ENCODE results near the gene ACTL6B.
"Not testable (repeated sequence)": the region's sequence is repeated elsewhere in the genome, so short reads cannot be mapped to it uniquely, and the experiment has no call there.

DNA sequence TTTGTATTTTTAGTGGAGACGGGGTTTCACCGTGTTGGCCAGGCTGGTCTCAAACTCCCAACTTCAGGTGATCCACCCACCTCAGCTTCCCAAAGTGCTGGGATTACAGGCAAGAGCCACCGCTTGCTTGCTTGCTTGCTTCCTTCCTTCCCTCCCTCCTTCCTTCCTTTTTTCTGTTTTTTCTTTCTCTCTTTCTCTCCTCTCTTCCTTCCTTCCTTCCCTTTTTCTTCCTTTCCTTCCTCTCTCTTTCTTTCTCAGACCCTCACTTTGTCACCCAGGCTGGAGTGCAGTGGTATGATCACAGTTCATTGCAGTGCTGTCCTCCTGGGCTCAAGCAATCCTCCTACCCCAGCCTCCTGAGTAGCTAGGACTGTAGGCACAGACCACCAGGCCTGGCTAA, 44.8 kb upstream of the ACTL6B start:
- not testable (repeated sequence) for TF ChIP-seq SMAD3 (CRISPR knock-in tag; IDR thresholded peaks at IDR 0.05; ENCODE audit: borderline replicate concordance); ZBTB21 (CRISPR knock-in tag; IDR thresholded peaks at IDR 0.05; ENCODE audit: borderline replicate concordance); OVOL2 (CRISPR knock-in tag; IDR thresholded peaks at IDR 0.05; ENCODE audit: borderline replicate concordance); ZNF138 (CRISPR knock-in tag; conservative IDR thresholded peaks at IDR 0.05); NR1H2 (CRISPR knock-in tag; IDR thresholded peaks at IDR 0.05); CREM (CRISPR knock-in tag; IDR thresholded peaks at IDR 0.05); ZNF263 (CRISPR knock-in tag; IDR thresholded peaks at IDR 0.05; ENCODE audit: low read depth); NR2C2 (CRISPR knock-in tag; IDR thresholded peaks at IDR 0.05)
- TF ChIP-seq, protein P1, sequence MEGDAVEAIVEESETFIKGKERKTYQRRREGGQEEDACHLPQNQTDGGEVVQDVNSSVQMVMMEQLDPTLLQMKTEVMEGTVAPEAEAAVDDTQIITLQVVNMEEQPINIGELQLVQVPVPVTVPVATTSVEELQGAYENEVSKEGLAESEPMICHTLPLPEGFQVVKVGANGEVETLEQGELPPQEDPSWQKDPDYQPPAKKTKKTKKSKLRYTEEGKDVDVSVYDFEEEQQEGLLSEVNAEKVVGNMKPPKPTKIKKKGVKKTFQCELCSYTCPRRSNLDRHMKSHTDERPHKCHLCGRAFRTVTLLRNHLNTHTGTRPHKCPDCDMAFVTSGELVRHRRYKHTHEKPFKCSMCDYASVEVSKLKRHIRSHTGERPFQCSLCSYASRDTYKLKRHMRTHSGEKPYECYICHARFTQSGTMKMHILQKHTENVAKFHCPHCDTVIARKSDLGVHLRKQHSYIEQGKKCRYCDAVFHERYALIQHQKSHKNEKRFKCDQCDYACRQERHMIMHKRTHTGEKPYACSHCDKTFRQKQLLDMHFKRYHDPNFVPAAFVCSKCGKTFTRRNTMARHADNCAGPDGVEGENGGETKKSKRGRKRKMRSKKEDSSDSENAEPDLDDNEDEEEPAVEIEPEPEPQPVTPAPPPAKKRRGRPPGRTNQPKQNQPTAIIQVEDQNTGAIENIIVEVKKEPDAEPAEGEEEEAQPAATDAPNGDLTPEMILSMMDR (IDR thresholded peaks at IDR 0.05): not testable (repeated sequence)
- TF ChIP-seq, protein P2, sequence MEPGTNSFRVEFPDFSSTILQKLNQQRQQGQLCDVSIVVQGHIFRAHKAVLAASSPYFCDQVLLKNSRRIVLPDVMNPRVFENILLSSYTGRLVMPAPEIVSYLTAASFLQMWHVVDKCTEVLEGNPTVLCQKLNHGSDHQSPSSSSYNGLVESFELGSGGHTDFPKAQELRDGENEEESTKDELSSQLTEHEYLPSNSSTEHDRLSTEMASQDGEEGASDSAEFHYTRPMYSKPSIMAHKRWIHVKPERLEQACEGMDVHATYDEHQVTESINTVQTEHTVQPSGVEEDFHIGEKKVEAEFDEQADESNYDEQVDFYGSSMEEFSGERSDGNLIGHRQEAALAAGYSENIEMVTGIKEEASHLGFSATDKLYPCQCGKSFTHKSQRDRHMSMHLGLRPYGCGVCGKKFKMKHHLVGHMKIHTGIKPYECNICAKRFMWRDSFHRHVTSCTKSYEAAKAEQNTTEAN (CRISPR knock-in tag; IDR thresholded peaks at IDR 0.05): not testable (repeated sequence)
- TF ChIP-seq, protein P3, sequence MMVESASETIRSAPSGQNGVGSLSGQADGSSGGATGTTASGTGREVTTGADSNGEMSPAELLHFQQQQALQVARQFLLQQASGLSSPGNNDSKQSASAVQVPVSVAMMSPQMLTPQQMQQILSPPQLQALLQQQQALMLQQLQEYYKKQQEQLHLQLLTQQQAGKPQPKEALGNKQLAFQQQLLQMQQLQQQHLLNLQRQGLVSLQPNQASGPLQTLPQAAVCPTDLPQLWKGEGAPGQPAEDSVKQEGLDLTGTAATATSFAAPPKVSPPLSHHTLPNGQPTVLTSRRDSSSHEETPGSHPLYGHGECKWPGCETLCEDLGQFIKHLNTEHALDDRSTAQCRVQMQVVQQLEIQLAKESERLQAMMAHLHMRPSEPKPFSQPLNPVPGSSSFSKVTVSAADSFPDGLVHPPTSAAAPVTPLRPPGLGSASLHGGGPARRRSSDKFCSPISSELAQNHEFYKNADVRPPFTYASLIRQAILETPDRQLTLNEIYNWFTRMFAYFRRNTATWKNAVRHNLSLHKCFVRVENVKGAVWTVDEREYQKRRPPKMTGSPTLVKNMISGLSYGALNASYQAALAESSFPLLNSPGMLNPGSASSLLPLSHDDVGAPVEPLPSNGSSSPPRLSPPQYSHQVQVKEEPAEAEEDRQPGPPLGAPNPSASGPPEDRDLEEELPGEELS (CRISPR knock-in tag; IDR thresholded peaks at IDR 0.05): not testable (repeated sequence)
- TF ChIP-seq, protein P4, sequence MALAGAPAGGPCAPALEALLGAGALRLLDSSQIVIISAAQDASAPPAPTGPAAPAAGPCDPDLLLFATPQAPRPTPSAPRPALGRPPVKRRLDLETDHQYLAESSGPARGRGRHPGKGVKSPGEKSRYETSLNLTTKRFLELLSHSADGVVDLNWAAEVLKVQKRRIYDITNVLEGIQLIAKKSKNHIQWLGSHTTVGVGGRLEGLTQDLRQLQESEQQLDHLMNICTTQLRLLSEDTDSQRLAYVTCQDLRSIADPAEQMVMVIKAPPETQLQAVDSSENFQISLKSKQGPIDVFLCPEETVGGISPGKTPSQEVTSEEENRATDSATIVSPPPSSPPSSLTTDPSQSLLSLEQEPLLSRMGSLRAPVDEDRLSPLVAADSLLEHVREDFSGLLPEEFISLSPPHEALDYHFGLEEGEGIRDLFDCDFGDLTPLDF (CRISPR knock-in tag; IDR thresholded peaks at IDR 0.05): not testable (repeated sequence)
